Chondrocyte (in vitro differentiated cells): ENCODE data around the gene DGKG. TPM values are rescaled to one million over a fixed set of nuclear protein-coding genes. Genes with fewer than 3 reads are reported as not detected.
A peak's percentile ranks its signal among the peaks of the same experiment; 100 is the strongest.

ENCODE experiments used
- DNase-seq: peaks from one replicate; pipeline ENCODE4 v3.0.0; 2021; ENCODE audit warnings: mixed read lengths, low spot score
- H3K27ac Mint-ChIP-seq: one replicate; pipeline ENCODE4 v1.8.0; 2021; ENCODE audit warnings: mild to moderate bottlenecking, moderate library complexity, mixed read lengths; ENCODE audit not compliant: unreplicated experiment
- H3K27me3 Mint-ChIP-seq: 2 replicates; pipeline ENCODE4 v1.8.0; 2021; ENCODE audit warnings: low read depth, mixed read lengths
- H3K36me3 Mint-ChIP-seq: 2 replicates; pipeline ENCODE4 v1.8.0; 2021; ENCODE audit warnings: low read depth, mixed read lengths
- H3K4me1 Mint-ChIP-seq: 2 replicates; pipeline ENCODE4 v1.8.0; 2021; ENCODE audit warnings: low read depth, mild to moderate bottlenecking, mixed read lengths
- H3K4me3 Mint-ChIP-seq: one replicate; pipeline ENCODE4 v1.8.0; 2021; ENCODE audit warnings: mild to moderate bottlenecking, moderate library complexity, mixed read lengths; ENCODE audit not compliant: unreplicated experiment
- H3K9me3 Mint-ChIP-seq: 2 replicates; pipeline ENCODE4 v1.8.0; 2021; ENCODE audit warnings: low read depth, mixed read lengths
- CTCF ChIP-seq: fragments of 200-600 bp; sonication (generic); IDR thresholded peaks from 2 replicates; pipeline ENCODE4 v1.5.0; 2021; ENCODE audit warnings: antibody characterized with exemption, mild to moderate bottlenecking, moderate library complexity
- total RNA-seq: library from RNA; stranded (reverse); gene quantifications from 3 replicates; pipeline ENCODE4 v1.2.1, GENCODE V29; 2021

DGKG gene
- total RNA-seq, 1 donor from 2014 or later, result 1.6 TPM

GRCh38 chr3:186273586-186273985, 88.4 kb downstream of the DGKG start:
- Mint-ChIP-seq H3K36me3 (no peaks in the 10 kb centered on the region), H3K4me1 (peaks cover 4% of the 10 kb centered on the region), H3K9me3 (no peaks in the 10 kb centered on the region), H3K27ac (no peak overlapping the region), H3K27me3 (peaks cover 4% of the 10 kb centered on the region), H3K4me3 (no peak overlapping the region)
- no peak for DNase-seq
- TF ChIP-seq CTCF, result no peak

- H3K9me3 Mint-ChIP-seq, result no peaks in the 10 kb centered on the region
- no peak for TF ChIP-seq CTCF
- no peaks in the 10 kb centered on the region for H3K36me3 Mint-ChIP-seq
- H3K4me3 Mint-ChIP-seq, result no peak overlapping the region
- peaks cover 4% of the 10 kb centered on the region for H3K4me1 Mint-ChIP-seq
- no peak for DNase-seq
- H3K27ac Mint-ChIP-seq, result no peak overlapping the region
- H3K27me3 Mint-ChIP-seq, result peaks cover 4% of the 10 kb centered on the region
These were observed 91.3 kb downstream of the DGKG start for GRCh38 chr3:186270701-186271100.

- peaks cover 13% of the 10 kb centered on the region for H3K4me1 Mint-ChIP-seq
- no peaks in the 10 kb centered on the region for H3K9me3 Mint-ChIP-seq
- DNase-seq, result no peak
- no peaks in the 10 kb centered on the region for H3K36me3 Mint-ChIP-seq
- peak; percentile 64 for TF ChIP-seq CTCF
- peaks cover 4% of the 10 kb centered on the region for H3K27me3 Mint-ChIP-seq
- no peak overlapping the region for H3K27ac Mint-ChIP-seq
- H3K4me3 Mint-ChIP-seq, result no peak overlapping the region
These were observed 93.2 kb downstream of the DGKG start for GRCh38 chr3:186268616-186269448.

GRCh38 chr3:186267758-186268157, 94.3 kb downstream of the DGKG start:
- H3K4me1 Mint-ChIP-seq, result peaks cover 13% of the 10 kb centered on the region
- DNase-seq, result no peak
- peaks cover 4% of the 10 kb centered on the region for H3K27me3 Mint-ChIP-seq
- no peak for TF ChIP-seq CTCF
- H3K27ac Mint-ChIP-seq, result no peak overlapping the region
- no peak overlapping the region for H3K4me3 Mint-ChIP-seq
- no peaks in the 10 kb centered on the region for H3K36me3 Mint-ChIP-seq
- H3K9me3 Mint-ChIP-seq, result no peaks in the 10 kb centered on the region

GRCh38 chr3:186264608-186265400, 97.2 kb downstream of the DGKG start:
- no peaks in the 10 kb centered on the region for H3K36me3 Mint-ChIP-seq
- no peak overlapping the region for H3K27ac Mint-ChIP-seq
- H3K9me3 Mint-ChIP-seq, result no peaks in the 10 kb centered on the region
- H3K4me1 Mint-ChIP-seq, result peaks cover 18% of the 10 kb centered on the region
- no peak overlapping the region for H3K4me3 Mint-ChIP-seq
- DNase-seq, result no peak
- no peak for TF ChIP-seq CTCF
- peaks cover 4% of the 10 kb centered on the region for H3K27me3 Mint-ChIP-seq
